ENCODE data around the gene STPG4. TPM values are rescaled to one million over a fixed set of nuclear protein-coding genes. Genes with fewer than 3 reads are reported as not detected.

STPG4 gene
- total RNA-seq, 2 donors from 2014 or later, result 1.4 TPM; not detected in 1

DNA sequence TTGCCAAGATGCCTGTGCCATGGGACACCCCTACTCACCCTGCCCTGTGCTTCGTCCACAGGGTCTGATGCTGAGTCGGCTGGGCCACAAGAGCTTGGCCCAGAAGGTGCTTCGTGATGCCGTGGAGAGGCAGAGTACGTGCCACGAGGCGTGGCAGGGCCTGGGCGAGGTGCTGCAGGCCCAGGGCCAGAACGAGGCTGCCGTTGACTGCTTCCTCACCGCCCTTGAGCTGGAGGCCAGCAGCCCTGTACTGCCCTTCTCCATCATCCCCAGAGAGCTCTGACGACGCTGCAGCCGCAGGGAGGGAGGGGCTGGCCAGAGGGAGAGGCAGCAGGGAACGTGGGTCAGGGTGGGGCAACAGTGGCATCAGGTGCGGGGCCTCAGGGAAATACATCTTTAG lies 81.5 kb downstream of the STPG4 start:
- Histone ChIP-seq H3K36me3 (no peaks in the 10 kb centered on the region), H3K9me3 (no peaks in the 10 kb centered on the region), H3K4me3 (no peak overlapping the region), H3K4me1 (replicated peaks) (peaks cover 20% of the 10 kb centered on the region), H3K27me3 (replicated peaks; ENCODE audit: insufficient read depth) (no peaks in the 10 kb centered on the region), H3K27ac (no peak overlapping the region)
- TF ChIP-seq POLR2A (IDR thresholded peaks at IDR 0.05) (no peak), POLR2AphosphoS5 (IDR thresholded peaks at IDR 0.05) (no peak)
- TF ChIP-seq, protein P1, sequence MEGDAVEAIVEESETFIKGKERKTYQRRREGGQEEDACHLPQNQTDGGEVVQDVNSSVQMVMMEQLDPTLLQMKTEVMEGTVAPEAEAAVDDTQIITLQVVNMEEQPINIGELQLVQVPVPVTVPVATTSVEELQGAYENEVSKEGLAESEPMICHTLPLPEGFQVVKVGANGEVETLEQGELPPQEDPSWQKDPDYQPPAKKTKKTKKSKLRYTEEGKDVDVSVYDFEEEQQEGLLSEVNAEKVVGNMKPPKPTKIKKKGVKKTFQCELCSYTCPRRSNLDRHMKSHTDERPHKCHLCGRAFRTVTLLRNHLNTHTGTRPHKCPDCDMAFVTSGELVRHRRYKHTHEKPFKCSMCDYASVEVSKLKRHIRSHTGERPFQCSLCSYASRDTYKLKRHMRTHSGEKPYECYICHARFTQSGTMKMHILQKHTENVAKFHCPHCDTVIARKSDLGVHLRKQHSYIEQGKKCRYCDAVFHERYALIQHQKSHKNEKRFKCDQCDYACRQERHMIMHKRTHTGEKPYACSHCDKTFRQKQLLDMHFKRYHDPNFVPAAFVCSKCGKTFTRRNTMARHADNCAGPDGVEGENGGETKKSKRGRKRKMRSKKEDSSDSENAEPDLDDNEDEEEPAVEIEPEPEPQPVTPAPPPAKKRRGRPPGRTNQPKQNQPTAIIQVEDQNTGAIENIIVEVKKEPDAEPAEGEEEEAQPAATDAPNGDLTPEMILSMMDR (IDR thresholded peaks at IDR 0.05), result no peak
- DNase-seq (ENCODE audit: low spot score), result no peak
- WGBS, result 75% methylated on average over 15 of the region's 16 CpGs
- intact Hi-C loops (cut with DNase I), result loop anchor here (5.0 kb wide), 1 partner anchor 99 kb away; no protein-coding TSS in a partner anchor

DNA sequence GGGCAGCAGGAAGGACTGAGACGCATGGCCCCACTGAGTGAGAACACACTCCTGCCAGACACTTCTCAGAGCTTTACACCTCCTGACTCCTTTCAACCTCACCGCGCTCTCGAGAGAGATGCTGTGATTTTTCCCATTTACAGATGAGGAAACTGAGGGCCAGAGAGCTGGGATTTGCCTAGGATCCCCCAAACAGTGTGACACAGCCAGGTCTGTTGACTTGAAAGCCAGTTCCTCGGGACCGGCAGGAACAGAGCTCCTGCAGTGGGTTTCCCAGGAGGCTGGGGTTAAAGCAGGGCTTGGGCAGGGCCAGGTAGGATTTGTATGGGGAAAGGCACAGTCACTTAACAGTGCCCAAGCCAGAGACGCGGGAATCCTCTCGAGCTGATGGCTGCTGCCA lies 81.9 kb downstream of the STPG4 start:
- Histone ChIP-seq H3K4me3 (no peak overlapping the region), H3K27me3 (replicated peaks; ENCODE audit: insufficient read depth) (no peaks in the 10 kb centered on the region), H3K4me1 (replicated peaks) (peaks cover 20% of the 10 kb centered on the region), H3K27ac (no peak overlapping the region), H3K36me3 (no peaks in the 10 kb centered on the region), H3K9me3 (no peaks in the 10 kb centered on the region)
- WGBS, result 89% methylated on average over 9 of the region's 9 CpGs
- TF ChIP-seq POLR2A (IDR thresholded peaks at IDR 0.05), result no peak
- no peak for TF ChIP-seq POLR2AphosphoS5 (IDR thresholded peaks at IDR 0.05)
- TF ChIP-seq, protein P1 (IDR thresholded peaks at IDR 0.05), result no peak
- DNase-seq (ENCODE audit: low spot score), result no peak
- intact Hi-C loops (cut with DNase I), result loop anchor here (5.0 kb wide), 1 partner anchor 99 kb away; no protein-coding TSS in a partner anchor

DNA sequence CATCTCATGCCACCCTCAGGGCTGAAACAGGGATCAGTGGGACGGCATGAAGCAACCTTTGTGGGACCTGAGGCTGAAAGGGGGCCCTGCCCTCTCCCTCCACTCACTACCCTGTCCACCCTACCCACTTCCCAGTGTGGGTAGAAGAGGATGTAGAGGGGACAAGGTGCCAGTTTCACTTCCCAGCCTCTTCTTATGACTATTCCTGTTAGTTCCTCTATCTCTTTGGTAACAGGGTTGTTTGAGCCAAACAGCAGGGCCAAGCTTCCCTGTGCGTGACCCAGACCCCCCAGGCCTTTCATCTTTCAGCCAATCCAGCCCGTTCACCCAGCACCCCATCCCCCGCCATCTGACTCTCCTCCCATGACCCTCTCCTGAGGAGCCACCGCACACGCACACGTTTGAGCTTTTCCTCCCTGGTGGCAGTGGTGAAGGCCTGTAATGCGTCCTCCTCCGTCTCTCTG lies 82.3 kb downstream of the STPG4 start:
- Histone ChIP-seq H3K4me1 (replicated peaks) (peaks cover 20% of the 10 kb centered on the region), H3K36me3 (no peaks in the 10 kb centered on the region), H3K27me3 (replicated peaks; ENCODE audit: insufficient read depth) (no peaks in the 10 kb centered on the region), H3K9me3 (no peaks in the 10 kb centered on the region), H3K4me3 (no peak overlapping the region), H3K27ac (peak overlapping the region; percentile 23 to 76)
- TF ChIP-seq POLR2AphosphoS5 (IDR thresholded peaks at IDR 0.05) (no peak), POLR2A (IDR thresholded peaks at IDR 0.05) (no peak)
- TF ChIP-seq, protein P1 (IDR thresholded peaks at IDR 0.05), result no peak
- DNase-seq (ENCODE audit: low spot score), result no peak
- intact Hi-C loops (cut with DNase I), result loop anchor here (5.0 kb wide), 1 partner anchor 100 kb away; no protein-coding TSS in a partner anchor
- 69% methylated on average over 9 of the region's 9 CpGs for WGBS

DNA sequence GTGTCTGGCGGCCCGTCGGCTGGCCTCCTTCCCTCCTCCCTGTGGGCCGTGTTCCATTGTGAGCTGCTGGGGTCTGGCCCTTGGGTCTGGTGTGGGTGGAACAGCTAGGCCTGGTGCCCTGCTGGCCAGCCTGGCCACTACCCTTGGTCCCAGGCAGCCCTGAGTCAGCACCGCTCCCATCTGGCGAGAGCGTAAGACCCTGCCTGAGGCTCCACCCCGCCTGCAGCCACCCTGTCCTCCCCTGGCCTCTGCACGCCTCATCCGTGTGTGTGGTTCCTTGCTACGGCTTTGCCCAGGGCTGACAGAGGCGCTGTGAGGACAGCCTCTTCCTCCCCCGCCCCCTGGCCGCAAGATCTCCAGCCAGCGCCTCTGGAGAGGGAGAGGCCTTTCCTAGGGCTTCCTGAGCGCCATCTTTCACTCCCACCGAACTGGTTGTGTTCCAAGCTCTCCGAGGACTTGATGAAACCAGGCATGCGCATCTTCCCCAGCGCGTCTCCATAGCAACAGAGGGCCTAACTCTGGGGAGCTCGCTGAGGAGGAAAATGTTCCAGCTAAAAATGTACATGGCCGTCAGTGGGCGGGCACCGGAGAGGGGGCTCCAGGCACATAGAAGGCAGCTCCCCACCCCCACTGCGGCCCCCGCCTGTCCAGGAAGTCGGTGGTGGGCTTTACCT lies 83.0 kb downstream of the STPG4 start:
- Histone ChIP-seq H3K36me3 (no peaks in the 10 kb centered on the region), H3K9me3 (no peaks in the 10 kb centered on the region), H3K27ac (peak overlapping the region; percentile 23 to 76), H3K27me3 (replicated peaks; ENCODE audit: insufficient read depth) (no peaks in the 10 kb centered on the region), H3K4me3 (no peak overlapping the region), H3K4me1 (replicated peaks) (peaks cover 20% of the 10 kb centered on the region)
- 83% methylated on average over 26 of the region's 28 CpGs for WGBS
- DNase-seq (ENCODE audit: low spot score), result no peak
- no peak for TF ChIP-seq POLR2AphosphoS5 (IDR thresholded peaks at IDR 0.05)
- TF ChIP-seq POLR2A (IDR thresholded peaks at IDR 0.05), result no peak
- TF ChIP-seq, protein P1 (IDR thresholded peaks at IDR 0.05), result no peak
- intact Hi-C loops (cut with DNase I), result loop anchor here (5.0 kb wide), 1 partner anchor 100 kb away; no protein-coding TSS in a partner anchor

All from prostate gland (tissue), 2 donors.